Activated CD4-positive, alpha-beta T cell treated with anti-CD3 and anti-CD28 coated beads for 36 hours (primary cell): ENCODE data around the gene RASA3. TPM values are rescaled to one million over a fixed set of nuclear protein-coding genes. Genes with fewer than 3 reads are reported as not detected.
"Not testable (repeated sequence)": the region's sequence is repeated elsewhere in the genome, so short reads cannot be mapped to it uniquely, and the experiment has no call there.

ENCODE experiments used
- ATAC-seq: fragments of 200-7000 bp; cut with Tn5 transposase; one replicate; pipeline ENCODE4 v1.10.0; 2021; ENCODE audit warnings: mild to moderate bottlenecking, moderate library complexity
- CTCF ChIA-PET: fragments of 350-600 bp; sonication (Branson Sonifier 250); formaldehyde crosslinking; loops from one replicate; lab custom pipeline; 2021; ENCODE audit warnings: antibody characterized with exemption; lab: Charles Lee
- POLR2A ChIA-PET: fragments of 350-600 bp; sonication (Branson Sonifier 250); formaldehyde crosslinking; loops from one replicate; lab custom pipeline; 2021; ENCODE audit warnings: antibody characterized with exemption, inconsistent platforms; lab: Charles Lee
- DNase-seq: peaks from one replicate; pipeline ENCODE4 v3.0.0-alpha.2; 2020
- H3K27ac Mint-ChIP-seq: one replicate; pipeline ENCODE4 v1.8.0; 2021; ENCODE audit warnings: mixed read lengths
- H3K27me3 Mint-ChIP-seq: one replicate; pipeline ENCODE4 v1.8.0; 2021; ENCODE audit warnings: mixed read lengths
- H3K36me3 Mint-ChIP-seq: one replicate; pipeline ENCODE4 v1.8.0; 2021; ENCODE audit warnings: low read depth, mixed read lengths
- H3K4me1 Mint-ChIP-seq: one replicate; pipeline ENCODE4 v1.8.0; 2021; ENCODE audit warnings: mixed read lengths
- H3K4me3 Mint-ChIP-seq: one replicate; pipeline ENCODE4 v1.8.0; 2021; ENCODE audit warnings: mild to moderate bottlenecking, moderate library complexity, mixed read lengths
- H3K9me3 Mint-ChIP-seq: one replicate; pipeline ENCODE4 v1.8.0; 2021; ENCODE audit warnings: low read depth, mixed read lengths
- intact Hi-C, 2 experiments: fragments of 100-400 bp; cut with DNase I in 1 of 2; cut with micrococcal nuclease in 1 of 2; formaldehyde crosslinking; loops; one replicate each; pipeline versions ENCODE4 v1.14.2 to v1.15.1; 2022 to 2024; cut with DNase I, micrococcal nuclease
- total RNA-seq, 2 experiments: library from RNA; stranded (reverse); gene quantifications; one replicate each; pipeline ENCODE4 v1.2.3, GENCODE V29; 2021

RASA3 gene
- total RNA-seq, 2 experiments from 2014 or later, result 33.0 to 34.7 TPM

DNA sequence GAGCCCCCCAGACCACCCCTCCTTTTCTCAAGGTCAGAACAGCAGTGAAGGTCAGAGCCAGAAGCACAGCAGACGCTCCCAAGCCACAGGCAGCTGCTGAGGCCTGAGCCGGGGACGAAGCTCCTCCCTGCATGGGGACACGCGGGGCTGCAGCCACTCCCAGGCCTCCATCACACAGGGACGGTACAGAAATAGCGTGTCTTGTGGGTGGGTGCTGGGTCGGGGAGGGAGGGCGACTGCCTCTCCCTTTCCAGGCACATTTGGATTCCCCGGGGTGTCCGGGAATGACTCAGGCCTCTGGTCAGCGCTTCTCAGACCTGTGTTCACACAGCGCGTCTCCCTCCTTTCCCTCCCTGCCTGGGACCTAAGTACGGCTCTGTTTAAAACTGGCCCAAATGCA lies 33.2 kb downstream of the RASA3 start:
- peaks cover 6% of the 10 kb centered on the region for H3K36me3 Mint-ChIP-seq
- H3K9me3 Mint-ChIP-seq, result peaks cover 2% of the 10 kb centered on the region
- ATAC-seq, result no peak
- no peak overlapping the region for H3K4me3 Mint-ChIP-seq
- peaks cover 66% of the 10 kb centered on the region for H3K4me1 Mint-ChIP-seq
- ChIA-PET POLR2A (interaction anchor here (0.7 kb wide), 1 partner anchor 27 kb away, joined by 3 read pairs; no protein-coding TSS in a partner anchor), CTCF (no interaction called here)
- peak; percentile 26 for DNase-seq
- intact Hi-C loops, result no loop called here
- H3K27ac Mint-ChIP-seq, result no peak overlapping the region
- H3K27me3 Mint-ChIP-seq, result no peaks in the 10 kb centered on the region

DNA sequence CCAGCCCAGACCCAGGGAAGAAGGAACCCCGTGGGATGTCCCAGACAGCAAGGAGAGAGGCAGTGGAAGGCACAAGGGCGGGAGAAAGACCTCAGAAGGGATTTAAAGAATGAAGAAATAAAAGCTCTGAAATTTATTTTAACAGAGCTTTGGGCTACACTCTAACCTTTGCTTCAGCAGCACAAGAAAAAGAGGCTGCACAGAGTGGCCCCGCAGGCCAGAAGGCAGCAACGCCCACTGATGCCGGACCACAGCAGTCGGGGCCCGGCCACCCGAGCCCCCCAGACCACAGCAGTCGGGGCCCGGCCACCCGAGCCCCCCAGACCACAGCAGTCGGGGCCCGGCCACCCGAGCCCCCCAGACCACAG lies 33.8 kb downstream of the RASA3 start:
- POLR2A ChIA-PET, result interaction anchor here (0.7 kb wide), 1 partner anchor 26 kb away, joined by 3 read pairs; no protein-coding TSS in a partner anchor
- intact Hi-C loops, result not testable (repeated sequence)

DNA sequence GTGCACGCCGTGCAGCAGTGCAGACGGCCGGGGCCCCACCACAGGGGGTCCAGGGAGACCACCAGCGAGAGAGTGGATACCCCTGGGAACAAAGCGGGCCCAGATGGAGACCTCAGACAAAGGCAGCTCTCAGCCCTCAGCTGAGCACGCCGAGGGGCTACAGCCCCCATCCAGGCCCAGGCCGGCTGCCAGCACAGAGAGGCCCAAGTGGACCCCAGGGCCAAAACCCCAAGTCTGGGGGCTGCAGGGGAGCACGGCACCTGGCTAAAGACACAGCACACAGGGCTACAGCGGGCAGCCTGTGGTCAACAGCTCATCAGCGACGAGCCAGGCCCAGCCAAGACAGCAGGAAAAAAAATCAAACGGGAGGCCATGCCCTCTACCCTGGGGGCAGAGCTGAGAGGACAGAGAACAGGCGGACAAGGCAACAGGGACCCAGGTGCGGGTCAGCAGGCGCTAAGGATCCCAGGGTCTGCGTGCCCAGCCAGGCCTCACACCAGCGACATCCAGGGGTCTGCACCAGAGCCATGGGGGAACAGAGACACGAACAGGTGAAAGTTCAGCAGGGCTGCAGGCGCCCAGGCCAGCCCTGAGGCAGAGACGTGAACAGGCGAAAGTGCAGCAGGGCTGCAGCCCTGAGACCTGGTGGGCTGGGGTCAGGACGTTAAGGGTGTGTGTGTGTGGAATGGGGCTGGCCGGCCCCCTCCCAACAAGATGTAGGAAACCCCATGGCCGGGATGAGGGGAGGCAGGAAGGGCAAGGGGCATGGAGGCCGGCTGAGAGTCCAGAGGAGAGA lies 34.3 kb downstream of the RASA3 start:
- peaks cover 17% of the 10 kb centered on the region for H3K36me3 Mint-ChIP-seq
- intact Hi-C loops, result no loop called here
- no peaks in the 10 kb centered on the region for H3K27me3 Mint-ChIP-seq
- ATAC-seq (no peak), DNase-seq (peak; percentile 4)
- peak overlapping the region; percentile 34 for H3K27ac Mint-ChIP-seq
- ChIA-PET CTCF (no interaction called here), POLR2A (no interaction called here)
- H3K9me3 Mint-ChIP-seq, result peaks cover 13% of the 10 kb centered on the region
- H3K4me1 Mint-ChIP-seq, result peaks cover 76% of the 10 kb centered on the region
- no peak overlapping the region for H3K4me3 Mint-ChIP-seq

More for the DNA sequence above, 33.8 kb downstream of the RASA3 start:
- Mint-ChIP-seq H3K27ac (peak overlapping the region; percentile 34), H3K36me3 (peaks cover 11% of the 10 kb centered on the region), H3K4me1 (peaks cover 70% of the 10 kb centered on the region)
- DNase-seq, H3K9me3 Mint-ChIP-seq, H3K27me3 Mint-ChIP-seq, H3K4me3 Mint-ChIP-seq, ATAC-seq, CTCF ChIA-PET: not testable (repeated sequence)

DNA sequence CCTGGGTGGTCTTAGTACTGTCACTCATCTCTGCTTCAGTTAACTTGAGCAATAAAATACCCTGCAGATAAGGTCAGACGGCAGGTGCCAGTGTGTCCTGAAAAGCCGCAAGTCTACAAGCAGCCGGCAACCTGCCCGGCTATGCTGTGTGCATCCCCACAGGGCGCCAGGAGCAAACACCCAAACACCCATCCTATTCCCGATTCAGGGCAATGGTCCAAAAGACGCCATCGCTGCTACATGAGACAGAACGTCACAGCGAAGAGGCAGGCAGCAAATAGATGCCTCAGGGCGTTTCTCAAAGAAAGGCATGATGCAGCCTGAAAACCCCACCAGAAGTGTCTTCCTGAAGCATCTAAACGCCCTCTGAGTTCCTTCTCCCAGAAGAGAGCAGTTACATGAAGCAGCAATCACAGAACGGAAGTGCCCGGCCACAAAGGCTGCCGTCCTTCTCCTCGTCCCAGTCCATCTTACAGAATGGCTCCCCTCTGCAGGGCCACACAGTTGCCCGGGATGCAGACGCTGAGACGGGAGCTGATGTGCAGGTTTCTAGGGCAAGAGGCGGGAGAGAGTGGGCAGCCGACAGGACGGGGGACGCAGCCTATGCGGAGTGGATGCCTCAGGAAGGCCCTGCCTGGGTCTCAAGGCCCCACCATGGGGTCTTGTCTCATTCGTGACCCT lies 35.1 kb downstream of the RASA3 start:
- Mint-ChIP-seq H3K4me3 (no peak overlapping the region), H3K27me3 (no peaks in the 10 kb centered on the region), H3K4me1 (peaks cover 74% of the 10 kb centered on the region), H3K9me3 (peaks cover 13% of the 10 kb centered on the region), H3K36me3 (peaks cover 19% of the 10 kb centered on the region), H3K27ac (peak overlapping the region; percentile 81)
- DNase-seq, result peak; percentile 4
- ChIA-PET CTCF (no interaction called here), POLR2A (no interaction called here)
- no peak for ATAC-seq
- intact Hi-C loops, result no loop called here

DNA sequence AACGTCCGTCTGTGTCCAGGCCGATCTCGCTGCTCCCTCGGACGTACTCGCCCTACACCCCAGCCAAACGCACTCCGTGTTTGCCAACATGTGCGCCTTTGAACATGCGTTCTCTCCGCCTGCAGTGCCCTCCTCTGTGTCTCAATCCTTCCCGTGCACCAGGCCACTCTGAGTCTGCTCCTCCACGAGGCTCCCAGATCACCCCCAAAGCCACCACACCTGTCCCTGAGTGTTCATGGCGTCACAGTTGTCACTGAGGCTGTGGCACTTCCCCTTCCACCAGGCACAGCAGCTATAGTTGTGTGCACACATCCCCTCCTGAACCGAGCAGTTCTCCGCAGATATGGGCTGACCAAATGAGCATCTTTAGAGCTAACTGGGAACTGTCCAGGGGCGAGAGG lies 35.6 kb downstream of the RASA3 start:
- H3K4me3 Mint-ChIP-seq, result no peak overlapping the region
- intact Hi-C loops, result no loop called here
- H3K4me1 Mint-ChIP-seq, result peaks cover 68% of the 10 kb centered on the region

DNA sequence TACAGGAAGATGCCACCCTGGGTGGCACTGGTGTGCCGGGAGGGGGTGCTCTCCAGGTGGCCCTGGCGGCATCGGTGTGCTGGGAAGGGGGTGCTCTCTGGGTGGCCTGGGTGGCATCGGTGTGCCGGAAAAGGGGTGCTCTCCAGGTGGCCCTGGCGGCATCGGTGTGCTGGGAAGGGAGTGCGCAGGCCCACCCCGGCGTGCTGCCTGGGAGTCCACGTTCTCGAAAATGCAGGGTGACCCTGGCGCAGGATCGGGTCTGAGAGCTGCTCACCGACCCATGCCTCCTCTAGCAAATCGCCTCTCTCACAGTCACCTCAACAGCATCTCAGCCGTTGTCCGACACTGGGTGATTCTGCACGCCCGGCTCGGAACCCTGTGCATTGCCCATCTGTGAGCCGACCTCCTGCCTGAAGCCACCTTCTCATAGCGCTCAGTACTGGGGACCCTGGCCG lies 36.4 kb downstream of the RASA3 start:
- H3K27me3 Mint-ChIP-seq, result no peaks in the 10 kb centered on the region
- H3K4me3 Mint-ChIP-seq, result no peak overlapping the region
- ChIA-PET POLR2A (no interaction called here), CTCF (interaction anchor here (1.6 kb wide), 1 partner anchor 130 kb away, joined by 3 read pairs; no protein-coding TSS in a partner anchor)
- peak; percentile 3 for DNase-seq
- ATAC-seq, result no peak
- H3K9me3 Mint-ChIP-seq, result peaks cover 24% of the 10 kb centered on the region
- intact Hi-C loops, result no loop called here
- H3K27ac Mint-ChIP-seq, result peak overlapping the region; percentile 81
- peaks cover 64% of the 10 kb centered on the region for H3K4me1 Mint-ChIP-seq
- H3K36me3 Mint-ChIP-seq, result peaks cover 29% of the 10 kb centered on the region

More for the DNA sequence above, 35.6 kb downstream of the RASA3 start:
- Mint-ChIP-seq H3K36me3 (peaks cover 25% of the 10 kb centered on the region), H3K27me3 (no peaks in the 10 kb centered on the region), H3K9me3 (peaks cover 19% of the 10 kb centered on the region), H3K27ac (peak overlapping the region; percentile 81)
- ATAC-seq (no peak), DNase-seq (no peak)
- ChIA-PET POLR2A (no interaction called here), CTCF (interaction anchor here (1.6 kb wide), 1 partner anchor 130 kb away, joined by 3 read pairs; no protein-coding TSS in a partner anchor)

DNA sequence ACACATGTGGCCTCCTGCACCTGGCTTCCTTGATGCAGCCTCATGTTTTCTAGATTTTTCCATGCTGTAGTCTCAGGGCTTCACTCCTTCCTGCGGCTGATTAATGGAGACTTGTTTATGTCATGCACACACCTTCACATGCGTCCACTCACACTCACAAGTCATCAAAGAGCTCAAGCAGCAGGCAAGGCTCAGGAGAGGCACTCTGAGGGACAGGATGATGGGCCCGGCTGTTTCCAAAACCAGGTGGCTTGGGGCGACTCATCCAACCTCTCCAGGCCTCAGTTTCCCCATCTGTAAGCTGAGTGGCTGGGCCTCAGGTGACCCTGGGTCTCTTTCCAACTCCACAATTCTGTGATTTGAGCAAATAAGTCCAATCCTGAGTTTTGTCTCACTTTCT lies 36.9 kb downstream of the RASA3 start:
- POLR2A ChIA-PET, result no interaction called here
- Mint-ChIP-seq H3K4me1 (peaks cover 62% of the 10 kb centered on the region), H3K9me3 (peaks cover 24% of the 10 kb centered on the region), H3K4me3 (no peak overlapping the region), H3K27ac (peak overlapping the region; percentile 81), H3K36me3 (peaks cover 31% of the 10 kb centered on the region), H3K27me3 (no peaks in the 10 kb centered on the region)
- intact Hi-C loops, result no loop called here
- CTCF ChIA-PET, result interaction anchor here (0.6 to 1.9 kb wide), 4 partner anchors 18 to 148 kb away, joined by 3 to 4 read pairs (median 4); no protein-coding TSS in a partner anchor
- no peak for ATAC-seq
- DNase-seq, result peak; percentile 10

DNA sequence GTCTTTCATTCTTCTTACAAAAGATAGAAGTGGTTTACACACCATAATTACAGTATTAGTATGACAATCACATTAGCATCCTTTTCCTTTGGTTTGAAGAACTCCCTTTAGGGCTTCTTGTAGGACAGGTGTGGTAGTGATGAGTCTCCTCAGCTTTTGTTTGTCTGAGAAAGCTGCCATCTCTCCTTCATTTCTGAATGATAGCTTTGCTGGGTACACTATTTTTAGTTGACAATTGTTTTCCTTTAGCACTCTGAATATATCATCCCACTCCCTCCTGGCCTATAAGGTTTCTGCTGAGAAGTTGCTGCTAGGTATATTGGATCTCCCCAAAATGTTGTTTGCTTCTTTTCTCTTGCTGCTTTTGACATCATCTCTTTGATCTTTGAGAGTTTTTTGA lies 39.3 kb downstream of the RASA3 start:
- POLR2A ChIA-PET, result no interaction called here
- no peak overlapping the region for H3K4me3 Mint-ChIP-seq
- peak overlapping the region; percentile 73 for H3K27ac Mint-ChIP-seq
- peaks cover 43% of the 10 kb centered on the region for H3K36me3 Mint-ChIP-seq
- ATAC-seq (no peak), DNase-seq (no peak)
- peaks cover 24% of the 10 kb centered on the region for H3K9me3 Mint-ChIP-seq
- no peaks in the 10 kb centered on the region for H3K27me3 Mint-ChIP-seq
- intact Hi-C loops, result no loop called here
- H3K4me1 Mint-ChIP-seq, result peaks cover 61% of the 10 kb centered on the region
- CTCF ChIA-PET, result interaction anchor here (0.9 to 1.5 kb wide), 2 partner anchors 18 to 73 kb away, joined by 4 to 5 read pairs; no protein-coding TSS in a partner anchor

DNA sequence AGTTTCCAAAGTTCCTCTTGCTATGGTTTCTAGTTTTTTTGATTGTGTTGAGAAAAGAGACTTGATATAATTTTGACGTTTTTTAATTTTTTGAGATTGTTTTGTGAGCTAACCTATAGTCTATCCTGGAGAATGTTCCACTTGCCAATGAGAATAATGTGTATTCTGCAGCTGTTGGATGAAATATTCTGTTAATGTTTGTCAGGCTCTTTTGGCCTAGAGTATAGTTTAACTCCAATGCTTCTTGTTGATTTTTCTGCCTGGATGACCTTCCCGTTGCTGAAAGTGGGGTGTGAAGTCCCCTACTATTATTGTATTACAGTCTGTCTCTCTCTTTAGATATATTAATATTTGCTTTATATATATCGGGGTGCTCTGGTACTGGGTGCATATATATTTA lies 40.0 kb downstream of the RASA3 start:
- H3K4me1 Mint-ChIP-seq, result peaks cover 56% of the 10 kb centered on the region
- no peak overlapping the region for H3K4me3 Mint-ChIP-seq
- no peak overlapping the region for H3K27ac Mint-ChIP-seq
- POLR2A ChIA-PET, result no interaction called here
- DNase-seq (no peak), ATAC-seq (no peak)
- peaks cover 24% of the 10 kb centered on the region for H3K9me3 Mint-ChIP-seq
- peaks cover 46% of the 10 kb centered on the region for H3K36me3 Mint-ChIP-seq
- intact Hi-C loops, result no loop called here
- CTCF ChIA-PET, result interaction anchor here (1.5 kb wide), 1 partner anchor 74 kb away, joined by 4 read pairs; no protein-coding TSS in a partner anchor
- no peaks in the 10 kb centered on the region for H3K27me3 Mint-ChIP-seq

DNA sequence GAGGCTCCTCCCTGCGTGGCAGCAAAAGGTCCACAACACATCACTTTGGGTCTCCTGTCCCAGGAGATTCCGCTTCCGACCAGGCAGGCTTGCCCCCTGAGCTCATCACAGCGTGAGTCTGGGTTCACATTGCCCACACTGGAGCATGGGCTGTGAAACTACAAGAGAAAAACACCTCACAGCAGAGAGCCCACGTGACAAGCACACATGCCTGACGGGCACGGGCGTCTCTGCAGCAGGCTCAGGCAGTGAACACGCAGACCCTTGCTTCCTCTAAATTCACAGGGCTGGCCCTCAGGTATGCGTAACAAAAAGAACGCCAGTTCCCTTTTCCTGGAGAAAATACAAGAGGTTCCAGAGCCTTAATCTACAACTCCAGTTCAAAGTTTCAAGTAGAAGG lies 41.9 kb downstream of the RASA3 start:
- ChIA-PET POLR2A (interaction anchor here (0.7 kb wide), 1 partner anchor 53 kb away, joined by 3 read pairs; no protein-coding TSS in a partner anchor), CTCF (no interaction called here)
- Mint-ChIP-seq H3K4me3 (no peak overlapping the region), H3K4me1 (peaks cover 36% of the 10 kb centered on the region), H3K27ac (peak overlapping the region; percentile 78), H3K36me3 (peaks cover 51% of the 10 kb centered on the region), H3K27me3 (no peaks in the 10 kb centered on the region), H3K9me3 (peaks cover 24% of the 10 kb centered on the region)
- DNase-seq, result no peak
- ATAC-seq, result peak; percentile 78
- intact Hi-C loops, result no loop called here

DNA sequence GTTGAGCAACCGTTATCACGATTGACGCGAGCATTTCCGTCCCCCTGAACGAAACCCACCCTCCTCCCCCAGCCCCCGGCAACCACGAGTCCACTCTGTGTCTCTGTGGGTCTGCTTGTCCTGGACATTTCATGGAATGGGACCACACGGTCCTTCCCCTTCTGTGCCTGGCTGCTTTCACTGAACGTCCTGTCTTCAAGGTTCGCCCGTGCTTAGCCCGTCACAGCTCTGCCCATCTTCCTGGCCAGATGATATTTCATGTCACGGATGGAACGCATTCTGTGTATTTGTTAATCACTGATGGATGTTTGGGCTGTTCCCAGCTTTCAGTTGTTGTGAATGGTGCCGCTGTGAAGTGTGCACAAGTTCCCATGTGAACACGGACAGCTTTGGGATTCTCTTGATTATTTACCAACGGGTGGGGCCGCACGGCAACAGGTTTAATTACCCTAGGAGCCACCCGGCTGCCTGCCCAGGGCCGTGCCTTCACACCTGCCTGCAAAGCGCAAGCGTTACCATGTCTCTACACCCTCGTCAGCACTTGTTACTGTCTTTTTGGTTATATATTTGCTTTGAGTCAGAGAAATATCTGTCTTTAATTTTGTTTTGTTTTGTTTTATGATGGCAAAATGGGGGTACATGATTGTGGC lies 42.5 kb downstream of the RASA3 start:
- Mint-ChIP-seq H3K9me3 (peaks cover 24% of the 10 kb centered on the region), H3K4me1 (peaks cover 31% of the 10 kb centered on the region), H3K36me3 (peaks cover 47% of the 10 kb centered on the region), H3K27me3 (no peaks in the 10 kb centered on the region), H3K27ac (peak overlapping the region; percentile 78), H3K4me3 (no peak overlapping the region)
- ATAC-seq, result no peak
- POLR2A ChIA-PET, result interaction anchor here (0.7 kb wide), 1 partner anchor 53 kb away, joined by 3 read pairs; no protein-coding TSS in a partner anchor
- no peak for DNase-seq
- CTCF ChIA-PET, result interaction anchor here (1.3 kb wide), 1 partner anchor 22 kb away, joined by 4 read pairs; no protein-coding TSS in a partner anchor
- intact Hi-C loops, result no loop called here
